NCI-H524 treated with DMSO at 0.1 percent for 48 hours (cell line): Measurements from ENCODE around the gene KLHL13.
"Not testable (repeated sequence)": the region's sequence is repeated elsewhere in the genome, so short reads cannot be mapped to it uniquely, and the experiment has no call there.

Source experiments
- DNase-seq: peaks from one replicate; lab custom pipeline; 2025; lab: John Stamatoyannopoulos, UW

The KLHL13 gene

DNA sequence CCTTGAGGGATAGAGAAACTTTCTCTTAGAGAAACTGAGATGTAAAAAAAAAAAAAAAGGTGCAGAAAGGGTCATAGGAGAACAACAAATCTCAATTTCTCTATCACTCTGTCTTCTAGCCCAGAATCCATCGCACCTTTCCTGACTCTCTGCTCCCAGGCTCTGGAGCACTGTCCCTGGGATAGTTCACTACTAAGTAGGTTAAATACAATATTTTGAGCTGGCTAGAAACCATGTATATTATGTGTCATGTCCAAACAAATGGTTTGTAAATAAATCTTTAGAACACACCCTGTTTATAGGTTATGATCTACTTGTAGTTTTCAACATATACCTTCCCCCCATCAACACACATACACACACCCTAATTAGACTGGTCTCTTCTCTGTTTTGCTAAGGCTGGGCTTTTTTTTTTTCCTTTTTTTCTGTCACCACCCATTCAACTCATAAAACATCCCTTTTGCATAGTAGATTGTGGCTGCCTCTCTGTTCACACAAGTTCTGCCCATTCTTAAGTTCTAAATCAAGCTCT, 124.4 kb downstream of the KLHL13 start:
- no peak for DNase-seq

DNA sequence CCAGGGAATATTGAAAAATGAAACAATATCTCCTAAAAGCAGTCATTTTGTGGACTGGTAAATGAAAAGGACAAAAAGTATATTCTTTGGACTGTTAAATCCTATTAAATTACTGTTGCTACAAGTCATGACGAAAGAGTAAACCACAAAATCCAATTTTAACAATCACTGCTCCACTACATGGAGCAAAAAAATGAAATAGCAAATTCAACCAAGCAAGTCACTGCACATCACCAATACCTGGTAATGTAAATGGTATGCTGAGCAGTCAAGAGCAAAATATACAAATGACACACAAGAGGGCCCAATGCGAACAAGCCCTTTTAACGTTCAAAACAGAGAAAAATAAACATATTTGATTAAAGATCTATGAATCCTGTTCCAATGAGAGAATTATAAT, 126.2 kb downstream of the KLHL13 start:
- no peak for DNase-seq

GRCh38 chrX:117989512-117989911, 127.1 kb downstream of the KLHL13 start:
- DNase-seq: no peak

DNA sequence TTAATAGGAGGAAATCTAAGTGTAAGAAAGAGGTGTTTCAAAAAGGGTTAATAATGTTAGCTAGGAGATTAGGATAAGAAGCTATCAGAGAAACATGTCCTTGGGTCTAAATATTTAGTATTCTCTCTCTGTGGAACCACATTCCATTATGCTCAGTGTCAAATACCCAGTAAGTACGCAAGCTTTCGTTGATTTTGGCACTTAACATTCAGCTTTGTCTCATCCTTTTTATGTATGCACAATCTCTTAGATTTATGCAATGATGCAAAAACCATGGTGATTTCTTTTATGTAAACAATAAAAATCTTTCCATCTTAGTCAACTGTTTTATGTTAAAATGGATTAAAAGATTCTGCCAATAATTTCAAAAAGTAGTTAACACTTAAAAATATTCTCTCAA, 129.2 kb downstream of the KLHL13 start:
- no peak for DNase-seq

DNA sequence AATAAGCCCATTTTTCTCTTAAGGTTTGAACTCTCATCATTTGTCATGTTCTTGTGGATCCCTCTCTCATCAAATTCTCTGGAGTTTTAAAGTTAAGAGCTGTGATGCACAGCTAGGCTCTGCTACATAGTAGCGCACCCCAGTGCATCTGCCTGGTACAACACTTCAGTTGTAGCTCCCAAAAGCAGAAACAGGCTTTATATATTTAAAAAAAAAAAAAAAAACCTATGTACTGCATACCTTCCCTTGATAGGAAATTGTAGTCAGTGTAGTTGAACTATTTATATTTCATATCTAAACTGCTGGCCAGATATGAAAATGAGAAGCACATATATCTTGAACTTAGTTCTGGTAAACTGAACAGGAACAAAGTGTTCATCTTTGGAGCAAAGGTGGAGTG, 131.4 kb downstream of the KLHL13 start:
- no peak for DNase-seq

- DNase-seq: no peak
Observed at GRCh38 chrX:117982694-117983392, 133.8 kb downstream of the KLHL13 start.

DNA sequence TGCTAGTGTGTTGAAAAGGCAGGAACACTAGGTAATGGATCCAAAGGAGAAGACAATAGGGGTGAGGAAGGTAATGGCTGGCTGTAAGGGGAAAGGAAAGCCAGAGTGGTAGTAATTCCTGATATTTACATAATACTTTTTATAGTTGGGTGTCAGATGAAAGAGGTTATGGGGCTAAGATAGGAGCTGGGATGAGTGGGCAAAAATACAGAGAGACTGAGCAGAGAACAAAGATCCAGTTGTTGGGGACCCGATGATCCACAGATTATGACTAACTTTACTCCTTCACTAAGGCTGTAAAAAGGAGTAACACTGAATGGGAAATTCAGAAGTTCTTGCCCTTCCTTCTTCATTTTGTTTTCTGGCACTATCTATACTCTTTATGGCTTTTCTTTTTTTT, 138.2 kb downstream of the KLHL13 start:
- DNase-seq: no peak

DNA sequence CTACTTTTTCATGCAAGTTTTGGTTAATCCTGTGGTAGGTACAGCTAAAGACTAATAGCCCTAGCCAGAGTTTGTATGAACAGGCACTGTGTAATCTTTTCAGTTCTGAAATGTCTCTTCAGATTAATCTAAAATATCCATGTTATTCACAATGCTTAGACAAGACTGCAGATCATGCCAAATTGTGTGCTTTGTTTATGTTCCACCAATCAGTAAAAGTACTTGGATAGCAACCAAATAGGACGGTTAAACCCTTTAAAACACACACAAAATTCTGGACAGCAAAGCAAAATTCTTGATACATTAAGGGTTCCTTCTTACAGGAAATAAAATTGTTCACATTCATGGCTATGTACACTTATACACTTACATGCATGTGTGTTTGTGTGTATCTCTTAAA, 139.1 kb downstream of the KLHL13 start:
- DNase-seq: no peak

DNA sequence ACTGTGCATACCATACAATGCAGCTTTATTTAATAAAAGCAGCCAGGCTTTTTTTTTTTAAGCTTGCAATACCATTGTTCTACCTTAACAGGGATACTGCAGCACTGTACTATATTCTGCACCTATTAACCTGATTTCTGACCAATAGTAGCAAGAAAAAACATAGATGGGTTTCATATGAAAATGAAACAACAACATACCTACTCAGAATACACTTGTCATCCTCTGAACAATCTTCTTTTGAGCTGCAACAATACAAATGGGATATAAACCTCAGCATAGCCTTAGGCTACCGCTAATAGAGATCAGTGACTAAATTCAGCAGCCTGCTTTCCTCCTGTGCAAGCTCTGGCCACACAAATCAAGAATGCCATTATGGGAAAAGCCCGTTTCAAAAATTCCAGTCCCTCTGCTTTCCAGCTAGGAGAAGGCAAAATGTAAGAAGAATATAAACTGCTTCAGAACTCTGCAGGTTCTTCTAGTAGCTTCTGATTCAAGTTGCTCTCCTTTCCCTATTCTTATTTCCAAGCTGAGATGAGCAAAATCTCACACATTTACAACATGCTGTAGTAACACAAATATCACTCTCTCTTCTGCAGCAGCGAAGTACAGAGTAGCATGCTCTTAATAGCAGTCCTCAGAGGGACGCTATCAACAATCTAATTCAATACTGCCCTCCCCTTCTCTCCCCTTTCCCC, 143.4 kb downstream of the KLHL13 start:
- no peak for DNase-seq

DNA sequence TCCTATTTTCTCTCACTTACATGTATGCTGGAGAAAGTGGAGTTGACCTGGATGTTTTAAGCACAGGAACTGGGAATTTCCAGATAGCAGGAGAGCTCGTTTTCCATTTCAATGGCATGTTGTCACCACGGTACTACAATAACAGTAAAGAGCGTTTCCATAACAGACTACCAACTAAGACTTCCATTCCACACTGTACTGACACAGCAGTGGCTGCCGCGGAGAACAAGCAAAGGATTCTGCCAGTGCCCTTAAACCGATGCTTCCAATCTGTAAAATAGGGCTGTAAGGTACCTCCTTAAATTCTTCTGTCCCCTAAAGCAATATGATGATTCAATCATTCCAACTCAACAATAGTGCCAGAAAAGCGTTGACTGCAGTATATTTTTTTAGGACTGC, 143.9 kb downstream of the KLHL13 start:
- no peak for DNase-seq

- no peak for DNase-seq
Observed at GRCh38 chrX:117969782-117970181, 146.8 kb downstream of the KLHL13 start.

- DNase-seq: no peak
Observed at GRCh38 chrX:117969328-117969727, 147.3 kb downstream of the KLHL13 start.

DNA sequence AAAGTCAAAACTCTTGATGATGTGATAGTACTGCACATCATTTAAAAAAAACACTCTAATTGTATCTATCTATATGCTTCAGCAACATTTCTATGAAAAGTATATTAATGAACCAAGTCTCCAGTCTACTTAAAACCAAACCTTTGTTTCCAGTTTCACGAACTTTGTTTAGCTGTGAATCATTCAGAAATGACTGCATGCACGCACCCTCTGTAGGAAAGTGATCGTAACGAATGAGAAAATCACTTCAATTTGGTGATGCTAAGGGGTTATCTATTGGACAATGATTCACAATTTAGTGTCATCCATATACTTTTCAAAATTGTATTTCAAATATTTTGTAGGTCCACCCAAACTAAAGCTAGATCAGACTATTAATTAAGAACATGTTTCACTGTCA, 157.6 kb downstream of the KLHL13 start:
- no peak for DNase-seq

DNA sequence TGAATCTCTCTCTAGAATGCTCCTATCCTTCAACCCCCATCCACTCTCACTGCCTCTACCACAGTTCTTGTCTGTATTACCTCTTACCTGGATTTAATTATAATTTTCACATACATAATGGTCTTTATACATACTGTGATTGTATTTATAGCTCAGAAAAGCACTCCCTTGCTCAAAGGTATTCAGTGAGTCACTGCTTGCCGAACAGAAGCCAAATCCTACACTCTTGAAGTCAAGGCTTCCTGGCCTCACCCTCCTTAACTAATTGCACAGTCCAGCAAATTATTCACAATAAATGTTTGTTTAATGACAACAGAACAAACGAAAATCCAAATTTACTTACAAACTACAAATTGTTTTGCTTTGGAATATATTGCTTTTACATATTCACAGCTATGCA, 159.5 kb downstream of the KLHL13 start:
- no peak for DNase-seq

- not testable (repeated sequence) for DNase-seq
Observed at GRCh38 chrX:117939296-117939695, 177.3 kb downstream of the KLHL13 start.

DNA sequence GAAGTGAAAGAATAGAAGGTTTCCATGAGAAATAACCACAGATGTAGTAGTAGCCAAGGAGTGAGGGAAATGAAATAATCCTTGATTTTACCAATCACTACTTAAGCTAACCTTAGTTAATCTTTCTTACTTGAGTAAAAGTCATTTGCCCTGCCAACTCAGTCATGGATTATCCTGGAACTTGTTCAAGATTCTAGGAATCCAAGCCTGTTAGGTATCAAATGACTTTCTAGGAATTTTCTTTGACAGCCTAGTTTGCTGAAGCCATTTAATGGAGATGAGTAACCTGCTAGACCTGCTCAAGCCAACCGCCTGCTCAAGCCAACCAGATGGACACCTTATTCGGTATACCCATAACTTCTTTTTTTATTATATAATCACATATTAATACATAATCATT, 180.5 kb downstream of the KLHL13 start:
- no peak for DNase-seq

GRCh38 chrX:117930116-117930515, 186.5 kb downstream of the KLHL13 start:
- not testable (repeated sequence) for DNase-seq

GRCh38 chrX:117919755-117920154, 196.9 kb downstream of the KLHL13 start:
- no peak for DNase-seq

GRCh38 chrX:117910216-117910615, 206.4 kb downstream of the KLHL13 start:
- DNase-seq: no peak

DNA sequence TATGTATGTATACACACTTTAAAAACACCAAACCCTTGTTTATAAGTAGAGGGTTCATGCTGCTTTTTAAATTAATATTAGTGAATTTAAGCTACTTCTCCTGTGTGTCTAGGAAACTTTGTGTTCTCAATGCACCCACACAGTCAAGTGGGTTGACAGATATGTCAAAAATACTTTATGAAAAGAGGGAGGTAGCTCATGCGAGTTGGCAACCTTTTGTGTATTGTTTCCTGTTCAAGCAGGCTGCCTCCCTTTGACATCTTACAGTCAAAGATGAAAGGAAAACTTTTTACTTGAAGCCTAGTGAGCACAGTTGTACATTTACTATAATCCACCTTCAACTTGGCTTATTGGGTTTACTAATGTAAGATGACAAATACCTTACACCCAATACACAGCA, 218.4 kb downstream of the KLHL13 start:
- DNase-seq: no peak

DNA sequence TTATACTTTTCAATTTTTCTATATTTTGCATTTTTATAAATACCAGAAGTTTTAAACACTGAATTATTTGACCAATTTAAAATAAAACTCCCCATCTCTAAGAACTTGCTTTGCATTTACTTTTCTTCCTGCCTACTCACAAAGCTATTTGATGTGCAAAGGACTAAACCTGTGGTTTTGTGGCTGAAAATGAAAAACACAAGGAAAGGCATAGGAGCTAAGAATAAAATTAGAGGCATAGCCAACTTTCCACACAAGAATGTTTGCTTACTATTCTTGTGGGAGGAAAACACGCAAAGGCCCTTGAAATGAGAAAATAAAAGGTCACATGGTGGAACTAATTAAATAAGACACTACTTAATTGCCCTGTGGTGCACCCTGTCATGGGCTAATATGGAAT, 221.2 kb downstream of the KLHL13 start:
- DNase-seq: no peak

- DNase-seq: no peak
Observed at GRCh38 chrX:117892469-117892868, 224.1 kb downstream of the KLHL13 start.

DNA sequence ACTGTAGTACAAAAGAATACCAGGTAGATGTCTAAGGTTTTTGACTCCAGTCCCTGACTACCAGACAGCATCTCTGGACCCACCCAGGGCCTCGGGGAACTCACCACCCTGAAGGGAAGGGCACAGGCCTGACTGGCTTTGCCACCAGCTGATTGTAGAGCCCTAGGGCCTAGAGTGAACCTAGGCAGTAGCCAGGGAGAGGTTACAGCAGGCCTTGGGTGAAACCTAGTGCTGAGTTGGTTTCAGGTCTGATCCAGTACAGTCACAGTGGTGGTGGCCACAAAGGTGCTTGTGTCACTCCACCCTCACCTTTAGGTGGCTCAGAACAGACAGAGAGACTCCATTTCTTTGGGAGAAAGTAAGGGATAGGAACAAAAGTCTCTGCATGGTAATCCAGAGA, 244.8 kb downstream of the KLHL13 start:
- no peak for DNase-seq

GRCh38 chrX:117860517-117860916, 256.1 kb downstream of the KLHL13 start:
- no peak for DNase-seq
